HT-29 (cell line): Measurements from ENCODE around the gene GPSM1. TPM values are rescaled to one million over a fixed set of nuclear protein-coding genes. Genes with fewer than 3 reads are reported as not detected.

Source experiments
- DNase-seq: peaks from one replicate; pipeline ENCODE4 v3.0.0-alpha.2; 2015; ENCODE audit warnings: low spot score
- total RNA-seq: library from RNA; depleted of rRNA; stranded (reverse); fragments of >200 nt; shearing (Covaris generic); gene quantifications from 2 replicates; pipeline ENCODE4 v1.2.3, GENCODE V29; 2014

GPSM1 gene
- total RNA-seq, 1 experiment from 2014 or later: 1.4 TPM

DNA sequence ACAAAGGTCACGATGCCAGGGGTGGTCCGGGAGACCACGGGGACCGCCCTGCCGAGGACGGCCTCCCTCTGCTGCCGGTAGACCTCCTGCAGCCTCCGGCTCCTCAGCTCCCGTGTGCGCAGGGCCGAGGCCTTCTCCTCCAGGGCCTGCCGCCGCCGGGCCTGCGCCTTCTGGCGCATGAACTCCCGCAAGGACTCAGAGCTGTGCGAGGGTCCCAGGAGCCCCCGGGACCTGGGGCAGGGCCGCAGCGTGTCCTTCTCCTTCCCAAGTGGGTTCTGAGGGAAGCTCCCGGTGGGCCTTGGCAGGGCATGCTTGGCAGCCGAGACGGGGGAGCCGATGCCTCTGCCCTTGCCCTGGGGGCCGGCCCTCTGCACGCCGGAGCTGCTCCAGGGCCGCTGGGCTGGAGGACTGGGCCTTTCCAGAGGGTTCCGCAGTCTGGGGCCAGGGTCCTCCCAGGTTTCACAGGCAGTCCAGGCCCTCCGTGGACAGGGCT, 36.8 kb upstream of the GPSM1 start:
- DNase-seq: no peak

GRCh38 chr9:136291306-136292025, 35.9 kb upstream of the GPSM1 start:
- DNase-seq: no peak

GRCh38 chr9:136292026-136292538, 35.3 kb upstream of the GPSM1 start:
- no peak for DNase-seq

DNA sequence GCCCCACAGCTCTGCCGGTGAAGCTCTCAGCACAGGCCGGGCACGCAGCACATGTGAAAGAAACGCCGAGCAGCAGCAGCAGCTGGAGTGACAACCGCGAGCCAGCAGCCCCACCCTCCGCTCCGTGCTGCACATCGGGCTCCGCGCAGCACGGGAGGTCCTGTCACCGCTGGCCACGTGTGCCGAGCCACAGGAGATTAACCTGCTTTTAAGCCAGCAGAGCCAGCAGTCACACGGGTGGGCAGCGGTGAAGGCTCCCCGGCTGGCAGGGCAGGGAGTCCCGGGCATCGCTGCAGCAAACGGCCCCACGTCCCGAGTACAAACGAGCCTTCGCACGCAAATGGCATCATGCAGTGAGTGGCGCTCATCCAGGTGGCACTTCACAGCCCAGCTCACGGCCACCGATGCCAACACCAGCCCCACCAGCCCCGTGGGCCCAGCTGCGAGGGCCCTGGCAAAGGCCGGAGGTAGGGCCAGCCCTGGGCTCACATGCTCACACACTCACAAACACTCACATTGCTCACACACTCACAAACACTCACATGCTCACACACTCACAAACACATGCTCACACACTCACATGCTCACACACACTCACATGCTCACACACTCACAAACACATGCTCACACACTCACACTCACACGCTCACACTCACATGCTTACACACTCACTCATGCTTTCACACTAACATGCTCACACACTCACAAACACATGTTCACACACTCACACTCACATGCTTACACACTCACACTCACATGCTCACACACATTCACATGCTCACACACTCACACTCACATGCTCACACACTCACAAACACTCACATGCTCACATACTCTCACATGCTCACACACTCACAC, 34.5 kb upstream of the GPSM1 start:
- DNase-seq: no peak

- DNase-seq: no peak
Measured at GRCh38 chr9:136293476-136294077, 33.8 kb upstream of the GPSM1 start.

DNA sequence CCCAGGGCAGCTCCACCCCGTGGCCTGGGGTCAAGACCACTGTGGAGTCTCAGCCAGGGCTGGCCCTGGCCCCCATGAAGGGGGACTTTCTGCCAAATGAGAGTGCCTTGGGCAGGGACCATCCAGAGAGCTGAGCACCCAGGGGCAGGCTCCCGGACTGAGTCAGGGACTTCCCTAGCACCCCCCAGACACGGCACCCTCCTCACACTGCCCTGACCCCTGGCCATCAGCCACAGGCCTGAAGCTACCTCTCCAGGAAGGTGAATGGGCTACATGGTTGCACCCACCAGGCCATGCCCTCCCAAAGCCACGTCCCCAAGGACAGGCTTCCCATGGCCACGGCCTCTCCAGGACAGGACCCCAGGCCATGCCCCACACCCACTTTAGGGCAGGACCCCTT, 32.9 kb upstream of the GPSM1 start:
- no peak for DNase-seq

DNA sequence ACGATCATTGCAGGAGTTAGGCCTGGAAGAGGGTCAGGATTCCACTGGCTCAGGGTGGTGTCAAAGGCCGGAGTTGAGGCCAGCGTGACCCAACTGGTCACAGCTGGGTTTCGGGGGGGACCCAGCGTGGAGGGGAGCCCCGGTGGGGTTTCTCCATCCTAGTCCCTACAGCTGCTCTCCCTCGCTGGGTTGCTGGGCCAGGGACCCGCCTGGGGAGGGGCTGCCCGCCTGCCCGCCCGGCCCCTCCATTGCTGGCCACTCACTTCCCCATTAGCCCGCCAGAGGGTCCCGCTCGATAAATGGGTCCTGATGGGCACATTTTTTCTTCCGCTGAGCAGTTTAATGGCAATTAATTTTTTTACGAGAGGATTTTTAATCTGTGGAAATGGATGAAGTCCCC, 32.3 kb upstream of the GPSM1 start:
- DNase-seq: no peak

GRCh38 chr9:136295542-136296433, 31.6 kb upstream of the GPSM1 start:
- no peak for DNase-seq

GRCh38 chr9:136296434-136297015, 30.8 kb upstream of the GPSM1 start:
- DNase-seq: no peak

GRCh38 chr9:136297016-136297691, 30.2 kb upstream of the GPSM1 start:
- peak; percentile 65 for DNase-seq

DNA sequence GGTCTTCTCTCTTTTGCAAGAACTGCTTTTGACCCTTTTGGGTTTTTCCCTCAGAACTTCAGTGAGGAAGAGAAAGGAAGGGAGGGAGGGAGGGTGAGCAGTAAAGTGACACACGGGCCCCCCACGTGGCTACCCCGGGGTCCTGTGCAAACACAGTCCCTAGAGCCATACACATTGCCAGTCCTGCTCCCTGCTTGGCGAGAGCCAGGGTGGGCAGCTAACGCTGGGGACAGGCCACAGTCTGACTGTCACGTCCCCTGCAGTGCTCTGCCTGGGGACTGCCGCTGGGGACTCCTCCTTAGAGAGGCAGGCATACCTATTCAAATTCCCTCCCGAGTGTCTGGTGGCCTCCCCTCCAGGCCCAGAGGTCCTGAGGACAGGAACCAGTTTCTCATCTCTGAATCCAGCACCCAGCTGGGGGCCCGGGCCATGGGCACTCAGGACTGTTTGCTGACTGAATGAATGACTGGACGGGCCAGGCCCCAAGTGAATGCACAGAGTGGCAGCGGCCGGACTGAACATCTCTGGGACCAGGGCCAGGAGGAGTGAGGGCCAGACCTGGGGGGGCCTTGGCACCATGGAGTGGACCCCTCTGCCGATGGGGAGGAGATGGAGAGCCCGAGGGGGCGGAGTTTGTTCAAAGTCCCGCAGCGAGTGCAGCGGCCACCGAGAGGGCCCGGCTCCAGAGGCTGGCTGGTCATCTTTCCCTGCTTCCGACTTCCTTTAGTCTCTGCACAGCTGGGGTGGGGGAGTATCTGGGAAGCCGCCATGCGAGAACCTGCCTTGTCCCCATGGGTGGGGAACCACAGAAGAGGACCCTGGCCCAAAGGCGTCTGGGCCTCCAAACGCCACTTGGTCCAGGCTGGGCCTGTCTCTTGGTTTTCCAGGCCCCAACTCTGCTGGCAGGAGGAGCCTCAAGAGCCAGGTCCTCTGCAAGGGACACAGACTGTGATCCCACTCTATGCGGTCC, 29.3 kb upstream of the GPSM1 start:
- no peak for DNase-seq

- DNase-seq: no peak
Measured at GRCh38 chr9:136299116-136299515, 28.2 kb upstream of the GPSM1 start.

DNA sequence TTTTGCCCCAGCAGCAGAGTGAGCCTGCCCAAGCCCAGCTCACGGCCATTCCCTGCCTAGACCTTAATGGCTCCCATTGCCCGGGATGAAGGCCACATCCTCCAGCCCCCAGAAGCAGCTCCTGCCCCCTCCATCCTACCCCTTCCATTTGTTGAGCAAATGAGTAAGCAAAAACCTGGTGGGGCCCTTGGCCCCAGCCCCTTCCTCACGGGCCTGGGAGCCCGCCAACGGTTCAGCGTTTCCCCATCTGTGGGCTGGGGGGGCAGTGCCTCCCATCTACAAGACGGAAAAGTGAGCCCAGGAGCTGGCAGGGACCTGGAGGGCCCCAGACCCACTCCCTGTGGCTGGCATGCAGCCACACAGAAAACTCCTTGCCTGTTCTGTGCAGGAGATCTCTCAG, 27.8 kb upstream of the GPSM1 start:
- DNase-seq: no peak

DNA sequence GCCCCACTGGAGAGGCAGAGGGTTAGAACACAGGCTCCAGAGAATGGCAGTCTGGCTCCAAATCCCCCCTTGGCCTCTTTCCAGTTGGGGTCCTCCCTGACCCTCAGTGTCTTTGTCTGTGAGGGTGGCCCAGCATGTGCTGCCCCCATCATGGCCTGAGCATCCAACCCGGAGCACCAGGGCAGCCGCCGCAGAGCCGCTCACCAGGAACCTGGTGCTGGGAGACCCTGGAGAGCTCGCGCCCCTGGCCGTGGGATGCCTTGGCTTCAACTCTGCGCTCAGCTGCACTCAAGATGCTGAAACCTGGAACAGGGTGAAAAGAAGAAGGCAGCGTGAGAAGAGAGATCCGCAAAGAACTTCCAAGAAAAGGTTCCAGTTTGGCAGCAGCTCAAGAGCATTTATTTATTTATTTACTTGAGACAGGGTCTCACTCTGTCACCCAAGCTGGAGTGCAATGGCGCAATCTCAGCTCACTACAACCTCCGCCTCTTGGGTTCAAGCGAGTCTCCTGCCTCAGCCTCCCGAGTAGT, 27.3 kb upstream of the GPSM1 start:
- DNase-seq: no peak

DNA sequence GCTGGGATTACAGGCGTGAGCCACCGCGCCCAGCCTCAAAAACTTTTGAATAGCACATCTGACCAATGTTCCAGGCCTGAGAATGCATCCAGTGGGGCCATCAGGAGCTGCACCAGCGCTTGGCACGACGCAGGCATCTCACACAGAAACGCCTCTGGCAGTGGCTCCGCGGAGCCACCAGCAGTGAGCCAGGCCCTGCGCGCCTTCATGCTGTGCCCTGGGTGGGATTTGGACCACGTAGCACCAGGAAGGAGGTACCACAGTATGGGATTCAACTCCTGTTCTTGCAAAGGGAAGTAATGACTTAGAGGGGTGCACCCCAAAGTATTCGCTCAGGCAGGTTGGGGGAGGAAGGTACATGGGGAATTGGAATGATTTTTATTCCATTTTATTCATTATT, 26.5 kb upstream of the GPSM1 start:
- DNase-seq: no peak

GRCh38 chr9:136302527-136302926, 24.8 kb upstream of the GPSM1 start:
- DNase-seq: no peak

- no peak for DNase-seq
Measured at GRCh38 chr9:136303066-136303824, 24.1 kb upstream of the GPSM1 start.

DNA sequence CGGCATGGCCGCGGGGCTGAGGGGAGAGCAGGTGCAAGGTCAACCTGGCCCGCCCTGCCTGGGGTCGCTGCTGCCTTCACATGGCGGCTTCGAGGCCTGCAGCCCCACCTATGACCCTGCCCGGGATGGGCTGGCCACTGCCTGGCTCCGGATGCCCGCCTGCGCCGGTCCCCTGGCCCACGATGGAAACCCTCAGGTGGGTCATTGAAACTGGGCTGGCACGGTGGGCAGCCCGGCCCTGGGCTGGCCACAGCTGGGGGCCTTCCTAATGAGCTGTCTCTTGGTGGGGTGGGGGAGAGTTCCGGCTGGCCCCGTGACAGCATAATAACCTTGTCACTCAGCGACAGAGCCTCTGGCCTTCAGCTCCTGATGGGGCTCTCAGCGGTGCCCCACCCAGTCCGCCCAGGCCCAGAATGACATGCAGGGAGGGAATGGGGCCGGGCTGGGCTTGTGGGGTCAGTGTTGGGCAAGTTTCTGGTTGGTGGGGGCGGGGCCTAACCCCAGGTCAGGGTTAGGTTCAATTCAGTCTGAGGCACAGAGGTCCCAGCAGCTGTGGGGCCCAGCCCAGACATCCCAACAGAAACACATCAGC, 23.4 kb upstream of the GPSM1 start, which contains the start of gene CCDC187:
TSS of gene CCDC187 (minus strand) at position 270 of the 592 bp plus-strand sequence. CDS start at position 6, 264 bp downstream.
- DNase-seq: no peak
